Glutamatergic neuron (in vitro differentiated cells): ENCODE results near the gene EXOC4. TPM values are rescaled to one million over a fixed set of nuclear protein-coding genes. Genes with fewer than 3 reads are reported as not detected.

ENCODE experiments used
- DNase-seq: peaks from one replicate; pipeline ENCODE4 v3.0.0; 2022
- H3K27ac Mint-ChIP-seq: one replicate; pipeline ENCODE4 v1.8.0; 2020; ENCODE audit warnings: mild to moderate bottlenecking, mixed read lengths, inconsistent platforms; ENCODE audit not compliant: unreplicated experiment
- H3K27me3 Mint-ChIP-seq: one replicate; pipeline ENCODE4 v1.8.0; 2020; ENCODE audit warnings: mild to moderate bottlenecking, moderate library complexity, mixed read lengths, inconsistent platforms; ENCODE audit not compliant: unreplicated experiment
- H3K36me3 Mint-ChIP-seq: one replicate; pipeline ENCODE4 v1.8.0; 2020; ENCODE audit warnings: mild to moderate bottlenecking, mixed read lengths, inconsistent platforms; ENCODE audit not compliant: unreplicated experiment
- H3K4me1 Mint-ChIP-seq: one replicate; pipeline ENCODE4 v1.8.0; 2020; ENCODE audit warnings: mild to moderate bottlenecking, low read depth, mixed read lengths, inconsistent platforms; ENCODE audit not compliant: unreplicated experiment
- H3K4me3 Mint-ChIP-seq: one replicate; pipeline ENCODE4 v1.8.0; 2020; ENCODE audit warnings: mild to moderate bottlenecking, mixed read lengths, inconsistent platforms; ENCODE audit not compliant: unreplicated experiment
- H3K9me3 Mint-ChIP-seq: one replicate; pipeline ENCODE4 v1.8.0; 2020; ENCODE audit warnings: mild to moderate bottlenecking, moderate library complexity, mixed read lengths, inconsistent platforms; ENCODE audit not compliant: unreplicated experiment
- total RNA-seq: library from RNA; stranded (reverse); fragmentation: NEBNext Ultra II Directional; extraction: Animal tissue kit (Norgen Biotek cat#: 25700); gene quantifications from one replicate; pipeline ENCODE4 v1.2.1, GENCODE V29; 2021; ENCODE audit not compliant: unreplicated experiment
- TF ChIP-seq, protein P1 (sequence below): fragments of 200-600 bp; sonication (generic); IDR thresholded peaks from one replicate; pipeline ENCODE4 v1.5.0; 2021; ENCODE audit not compliant: partially characterized antibody, unreplicated experiment

EXOC4 gene
- total RNA-seq, 1 donor from 2014 or later: 73.8 TPM

DNA sequence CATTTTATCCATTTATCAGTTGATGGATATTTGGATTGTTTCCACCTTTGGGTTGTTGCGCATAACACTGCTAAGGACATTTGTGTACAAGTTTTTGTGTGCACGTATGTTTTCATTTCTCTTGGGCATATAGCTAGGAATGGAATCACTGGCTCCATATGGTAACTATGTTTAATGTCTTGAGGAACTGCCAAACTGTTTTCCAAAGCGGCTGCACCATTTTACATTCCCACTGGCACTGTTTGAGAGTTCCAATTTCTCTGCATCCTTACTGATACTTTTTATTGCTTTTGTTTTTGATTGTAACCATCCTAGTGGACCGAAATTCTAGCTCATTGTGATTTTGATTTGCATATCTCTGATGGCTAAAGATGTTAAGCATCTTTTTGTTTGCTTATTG is 118.7 kb downstream of the EXOC4 start:
- TF ChIP-seq, protein P1, sequence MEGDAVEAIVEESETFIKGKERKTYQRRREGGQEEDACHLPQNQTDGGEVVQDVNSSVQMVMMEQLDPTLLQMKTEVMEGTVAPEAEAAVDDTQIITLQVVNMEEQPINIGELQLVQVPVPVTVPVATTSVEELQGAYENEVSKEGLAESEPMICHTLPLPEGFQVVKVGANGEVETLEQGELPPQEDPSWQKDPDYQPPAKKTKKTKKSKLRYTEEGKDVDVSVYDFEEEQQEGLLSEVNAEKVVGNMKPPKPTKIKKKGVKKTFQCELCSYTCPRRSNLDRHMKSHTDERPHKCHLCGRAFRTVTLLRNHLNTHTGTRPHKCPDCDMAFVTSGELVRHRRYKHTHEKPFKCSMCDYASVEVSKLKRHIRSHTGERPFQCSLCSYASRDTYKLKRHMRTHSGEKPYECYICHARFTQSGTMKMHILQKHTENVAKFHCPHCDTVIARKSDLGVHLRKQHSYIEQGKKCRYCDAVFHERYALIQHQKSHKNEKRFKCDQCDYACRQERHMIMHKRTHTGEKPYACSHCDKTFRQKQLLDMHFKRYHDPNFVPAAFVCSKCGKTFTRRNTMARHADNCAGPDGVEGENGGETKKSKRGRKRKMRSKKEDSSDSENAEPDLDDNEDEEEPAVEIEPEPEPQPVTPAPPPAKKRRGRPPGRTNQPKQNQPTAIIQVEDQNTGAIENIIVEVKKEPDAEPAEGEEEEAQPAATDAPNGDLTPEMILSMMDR: no peak
- Mint-ChIP-seq H3K9me3 (no peaks in the 10 kb centered on the region), H3K4me1 (peaks cover 3% of the 10 kb centered on the region), H3K4me3 (no peak overlapping the region), H3K27me3 (no peaks in the 10 kb centered on the region), H3K27ac (no peak overlapping the region), H3K36me3 (no peaks in the 10 kb centered on the region)
- DNase-seq: no peak

DNA sequence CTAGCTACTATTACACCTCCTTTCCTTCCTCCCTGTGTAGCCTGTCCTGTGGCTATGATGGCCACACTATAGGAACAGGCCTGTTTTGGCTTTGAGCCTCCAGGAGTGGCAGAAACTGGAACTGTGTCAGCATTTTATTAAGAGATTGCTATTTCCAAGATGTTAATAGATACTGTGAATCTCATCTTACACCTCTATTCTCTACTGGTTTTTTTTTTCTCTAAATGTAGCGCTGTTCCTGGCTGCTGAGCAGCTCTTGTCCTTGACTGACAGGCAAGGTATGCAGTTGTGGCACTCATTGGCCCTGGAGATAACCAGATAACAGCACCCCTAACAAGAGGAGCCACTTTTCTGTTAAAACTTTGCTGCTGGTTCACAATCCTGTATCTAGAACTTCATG is 119.5 kb downstream of the EXOC4 start:
- Mint-ChIP-seq H3K4me3 (no peak overlapping the region), H3K4me1 (peaks cover 3% of the 10 kb centered on the region), H3K27ac (no peak overlapping the region), H3K27me3 (peaks cover under 1% of the 10 kb centered on the region), H3K9me3 (no peaks in the 10 kb centered on the region), H3K36me3 (no peaks in the 10 kb centered on the region)
- DNase-seq: no peak
- TF ChIP-seq, protein P1: no peak

DNA sequence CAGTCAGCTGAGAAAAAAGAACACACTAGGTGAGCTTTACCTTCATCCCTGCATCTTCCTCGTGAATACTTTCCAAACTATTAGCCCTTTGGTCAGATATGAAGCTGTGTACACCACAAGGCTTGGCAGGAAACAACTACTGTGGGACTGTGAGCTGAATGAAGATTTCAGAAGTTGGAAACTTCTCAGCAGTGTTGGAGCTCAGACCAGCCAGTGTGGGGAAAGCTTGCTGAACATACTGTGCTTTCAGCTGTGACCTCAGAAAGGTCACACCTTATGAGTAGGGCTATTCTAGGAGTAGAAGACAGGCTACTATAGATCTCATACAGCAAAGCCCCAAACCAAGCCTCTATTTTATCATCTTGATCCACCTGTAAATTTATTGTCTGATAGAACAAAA is 123.6 kb downstream of the EXOC4 start:
- H3K27ac Mint-ChIP-seq: no peak overlapping the region

DNA sequence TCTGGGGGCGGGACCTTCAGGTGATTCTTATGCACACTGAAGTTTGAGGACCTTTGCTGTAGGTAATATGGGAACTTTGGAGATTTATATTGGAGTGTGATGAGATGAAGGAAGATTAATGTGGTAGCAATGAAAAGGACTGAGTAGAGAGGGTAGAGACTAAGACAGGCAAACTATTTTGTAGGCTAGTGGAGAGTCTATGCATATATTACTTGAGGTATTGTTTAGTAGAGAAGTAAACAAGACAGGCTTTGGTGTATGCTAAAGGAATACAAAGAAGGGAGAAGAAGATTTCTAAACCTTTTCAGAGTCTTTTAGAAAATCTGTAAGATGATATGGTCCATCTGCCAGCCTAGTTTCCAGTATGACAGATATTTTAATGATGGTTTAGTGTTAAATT is 129.1 kb downstream of the EXOC4 start:
- Mint-ChIP-seq H3K36me3 (no peaks in the 10 kb centered on the region), H3K9me3 (peaks cover 2% of the 10 kb centered on the region), H3K27me3 (peaks cover 2% of the 10 kb centered on the region), H3K27ac (no peak overlapping the region), H3K4me1 (peaks cover 1% of the 10 kb centered on the region), H3K4me3 (no peak overlapping the region)
- TF ChIP-seq, protein P1: no peak
- no peak for DNase-seq

More for the DNA sequence above, 123.6 kb downstream of the EXOC4 start:
- no peak overlapping the region for H3K4me3 Mint-ChIP-seq
- H3K27me3 Mint-ChIP-seq: peaks cover 2% of the 10 kb centered on the region
- H3K36me3 Mint-ChIP-seq: no peaks in the 10 kb centered on the region
- peaks cover 3% of the 10 kb centered on the region for H3K4me1 Mint-ChIP-seq
- TF ChIP-seq, protein P1: no peak
- no peak for DNase-seq
- no peaks in the 10 kb centered on the region for H3K9me3 Mint-ChIP-seq

DNA sequence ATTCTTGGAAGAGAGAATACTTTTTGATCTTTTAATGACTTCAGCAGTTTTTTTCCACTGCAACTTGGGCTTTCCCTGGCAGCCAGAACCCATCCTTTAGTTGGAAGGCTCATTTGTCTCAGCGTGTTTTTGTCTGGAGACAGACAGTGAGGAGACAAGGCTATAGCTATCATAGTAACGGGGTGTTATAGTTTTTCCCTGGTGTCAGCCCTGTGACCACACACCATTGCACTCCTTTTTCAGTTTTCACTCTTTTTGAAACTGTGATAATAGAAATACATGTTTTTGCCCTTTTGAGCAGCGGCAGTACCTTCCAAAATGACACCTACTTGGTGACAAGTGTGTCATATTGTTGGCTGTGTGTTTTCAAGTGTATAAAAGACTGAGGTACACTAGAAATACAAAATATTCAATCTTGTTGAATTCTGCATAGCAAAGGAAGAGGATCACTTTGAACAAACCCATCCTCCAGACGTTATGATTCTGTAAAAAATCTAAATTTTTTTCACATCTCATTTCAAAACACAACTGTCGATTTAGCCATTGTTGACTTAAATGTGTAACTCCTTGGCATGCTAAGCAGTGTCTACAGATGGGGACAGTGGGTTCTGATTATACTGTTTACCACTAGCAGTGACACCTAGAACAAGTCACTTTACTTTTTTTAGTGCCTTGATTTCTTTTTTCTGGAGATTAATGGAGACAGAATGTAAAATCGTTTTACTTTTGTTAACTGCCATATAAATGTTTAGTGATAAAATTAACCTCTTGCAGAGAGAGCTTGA is 130.1 kb downstream of the EXOC4 start:
- H3K27me3 Mint-ChIP-seq: no peaks in the 10 kb centered on the region
- no peaks in the 10 kb centered on the region for H3K36me3 Mint-ChIP-seq
- no peak overlapping the region for H3K27ac Mint-ChIP-seq
- H3K4me3 Mint-ChIP-seq: no peak overlapping the region
- TF ChIP-seq, protein P1: no peak
- H3K9me3 Mint-ChIP-seq: peaks cover 2% of the 10 kb centered on the region
- peaks cover 1% of the 10 kb centered on the region for H3K4me1 Mint-ChIP-seq
- DNase-seq: no peak
